Activated T-cell treated with anti-CD3 and anti-CD28 coated beads for 1 hour (primary cell): Measurements from ENCODE around the gene ZNF264.
A peak's percentile ranks its signal among the peaks of the same experiment; 100 is the strongest.
"Not testable (repeated sequence)": the region's sequence is repeated elsewhere in the genome, so short reads cannot be mapped to it uniquely, and the experiment has no call there.

ENCODE experiments used
- DNase-seq: peaks from one replicate; pipeline ENCODE4 v3.0.0-alpha.2; 2020; ENCODE audit warnings: low read depth

The ZNF264 gene

DNA sequence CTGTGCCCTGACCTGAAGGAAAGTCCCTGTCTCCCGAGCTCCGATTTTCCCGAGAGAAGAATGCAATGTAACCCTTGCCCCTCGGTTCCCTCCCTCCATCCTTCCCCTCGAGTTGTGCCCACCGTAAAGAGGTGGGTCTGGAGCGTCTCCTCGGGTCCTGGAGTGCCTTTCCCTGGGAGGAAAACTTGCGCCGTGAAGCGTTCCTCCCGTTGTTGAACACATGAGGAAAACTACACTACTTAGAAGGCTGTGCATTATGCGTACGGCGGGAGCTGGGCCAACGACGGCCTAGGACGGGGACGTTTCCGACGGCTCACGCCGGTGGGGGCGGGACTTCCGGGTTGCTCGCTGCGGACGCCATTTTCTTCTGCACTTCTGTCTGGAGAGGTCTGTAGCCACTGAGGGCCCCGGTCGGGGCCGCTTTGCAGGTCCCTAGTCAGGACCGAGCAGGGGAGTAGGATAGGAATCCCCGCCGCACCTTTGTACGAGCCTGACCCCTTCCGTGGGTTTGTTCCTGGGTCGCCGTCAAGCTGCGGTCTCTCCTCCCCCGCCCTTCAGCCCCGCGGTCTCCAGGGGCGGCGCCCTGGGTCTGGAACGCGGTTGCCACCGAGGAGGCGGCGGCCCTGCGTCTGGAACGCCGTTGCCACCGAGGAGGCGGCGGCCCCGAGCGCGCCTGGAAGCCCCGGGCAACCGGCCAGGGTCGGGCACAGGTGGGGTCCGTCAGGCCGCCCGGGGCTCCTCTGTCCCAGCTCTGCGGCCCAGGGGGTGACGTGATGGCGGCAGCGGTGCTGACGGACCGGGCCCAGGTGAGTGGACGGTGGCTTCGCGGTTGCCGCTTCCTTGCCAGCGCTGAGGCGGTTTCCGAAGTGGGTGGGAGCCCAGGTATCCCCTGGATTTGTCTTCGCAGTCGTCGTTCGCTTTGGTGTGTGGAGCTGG, at the start of gene ZNF264:
Gene ZNF264, plus strand, starts transcription at position 360 of the 936 bp plus-strand sequence. Its CDS starts 414 bp downstream, at position 774.
- DNase-seq = peak; percentile 78

GRCh38 chr19:57141699-57142098, 49.6 kb upstream of the ZNF264 start:
- no peak for DNase-seq

GRCh38 chr19:57152921-57153320, 38.4 kb upstream of the ZNF264 start:
- no peak for DNase-seq

GRCh38 chr19:57161985-57162539, 29.2 kb upstream of the ZNF264 start:
- DNase-seq = no peak

DNA sequence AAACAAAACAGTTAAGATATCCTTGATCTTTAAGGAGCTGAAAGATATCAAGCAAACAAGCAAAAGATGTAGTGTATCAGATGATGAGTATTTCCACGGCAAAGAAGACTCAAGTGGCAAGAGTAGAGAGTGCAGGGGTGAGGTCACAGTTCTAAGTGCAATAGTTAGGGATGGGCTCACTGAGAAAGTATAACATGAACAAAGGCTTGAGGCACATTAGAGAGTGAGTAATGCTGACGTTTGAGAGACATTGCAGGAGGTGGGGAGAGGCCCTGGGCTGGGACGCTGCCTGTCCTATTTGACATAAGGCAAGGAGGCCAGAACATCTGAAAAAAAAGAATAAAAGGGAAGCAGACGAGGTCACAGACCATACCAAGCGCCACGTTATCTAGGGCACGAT, 25.5 kb upstream of the ZNF264 start:
- DNase-seq = no peak

DNA sequence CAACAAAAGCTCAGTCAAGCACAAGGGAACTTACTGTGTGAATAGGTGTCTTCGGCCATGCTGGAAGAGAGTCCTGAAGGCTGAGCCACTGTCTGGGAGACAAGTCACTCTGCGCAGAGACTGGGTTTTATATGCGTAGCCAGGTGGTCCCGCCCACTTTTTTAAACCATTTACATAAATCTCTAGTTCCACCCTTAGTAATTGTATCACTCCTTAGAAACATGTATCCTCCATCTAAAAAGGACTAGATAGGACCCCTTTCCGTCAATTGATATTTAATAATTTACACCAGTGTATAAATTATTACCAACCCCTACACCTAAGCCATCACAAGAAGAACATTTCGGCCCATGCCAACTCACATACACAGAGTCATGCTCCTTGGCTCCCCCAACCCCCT, 23.9 kb upstream of the ZNF264 start, which contains the start of gene DUXA:
Gene DUXA, minus strand, starts transcription at position 101 of the 400 bp plus-strand sequence. Its CDS starts 42 bp downstream, at position 59.
- no peak for DNase-seq

DNA sequence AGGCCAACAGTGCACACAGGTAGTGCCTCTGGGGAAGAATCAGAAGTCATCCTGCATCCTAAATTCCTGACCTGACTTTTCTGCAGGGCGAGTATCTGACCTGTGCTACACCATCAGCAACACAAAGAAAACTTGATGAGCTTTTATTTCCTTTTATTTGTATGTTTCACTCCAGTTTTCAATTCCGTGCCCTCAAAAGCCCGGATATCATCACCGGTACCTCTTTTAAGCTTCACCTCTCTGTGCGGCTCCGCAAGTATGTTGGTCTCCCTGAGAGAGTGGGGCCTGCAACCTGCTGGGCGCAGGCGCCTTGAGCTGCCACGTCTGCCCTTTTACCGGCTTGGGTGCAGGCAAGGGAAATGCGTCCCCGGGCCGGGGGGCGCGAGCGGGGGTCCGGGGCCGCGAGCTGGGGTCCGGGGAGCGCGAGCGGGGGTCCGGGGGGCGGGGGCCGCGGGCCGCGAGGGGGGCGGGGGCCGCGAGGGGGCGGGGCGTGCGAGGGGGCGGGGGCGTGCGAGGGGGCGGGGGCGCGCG, 19.7 kb upstream of the ZNF264 start:
- DNase-seq = no peak

- no peak for DNase-seq
These were observed 999 bp upstream of the ZNF264 start for GRCh38 chr19:57190301-57190700.

GRCh38 chr19:57192077-57192420, 749 bp downstream of the ZNF264 start:
- no peak for DNase-seq

DNA sequence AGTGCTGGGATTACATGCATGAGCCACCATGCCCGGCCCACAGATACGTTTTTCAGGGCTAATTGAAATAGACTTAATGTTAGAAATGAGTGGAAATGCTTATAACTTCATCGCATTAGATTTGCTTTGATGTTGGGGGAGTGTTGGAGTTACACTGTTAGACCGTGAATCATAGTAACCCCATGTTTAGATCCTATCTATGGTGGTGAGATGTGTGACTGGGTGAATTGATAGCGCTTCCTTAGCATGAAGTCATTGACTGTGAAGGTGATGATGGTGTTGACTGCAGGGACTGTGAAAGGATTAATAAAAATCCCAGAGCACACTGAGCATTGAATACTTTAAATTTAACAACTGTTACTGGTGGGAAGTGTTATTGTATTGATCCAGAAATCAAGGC, 1.7 kb downstream of the ZNF264 start:
- no peak for DNase-seq

DNA sequence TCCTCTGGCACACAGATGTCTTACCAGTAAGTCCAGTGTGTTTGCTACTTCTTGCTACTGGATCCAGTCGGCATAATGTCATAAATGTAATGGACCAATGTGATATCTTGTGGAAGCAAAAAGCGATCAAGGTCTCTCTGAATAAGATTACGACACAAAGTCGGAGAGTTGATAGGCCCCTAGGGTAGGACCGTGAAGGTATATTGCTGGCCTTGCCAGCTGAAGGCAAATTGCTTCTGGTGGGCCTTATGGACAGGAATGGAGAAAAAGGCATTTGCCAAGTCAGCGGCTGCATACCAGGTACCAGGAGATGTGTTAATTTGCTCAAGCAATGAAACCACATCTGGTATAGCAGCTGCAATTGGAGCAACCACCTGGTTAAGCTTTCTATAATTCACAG, 6.6 kb downstream of the ZNF264 start:
- DNase-seq = not testable (repeated sequence)

- DNase-seq = no peak
These were observed 10.9 kb downstream of the ZNF264 start for GRCh38 chr19:57202160-57202559.

DNA sequence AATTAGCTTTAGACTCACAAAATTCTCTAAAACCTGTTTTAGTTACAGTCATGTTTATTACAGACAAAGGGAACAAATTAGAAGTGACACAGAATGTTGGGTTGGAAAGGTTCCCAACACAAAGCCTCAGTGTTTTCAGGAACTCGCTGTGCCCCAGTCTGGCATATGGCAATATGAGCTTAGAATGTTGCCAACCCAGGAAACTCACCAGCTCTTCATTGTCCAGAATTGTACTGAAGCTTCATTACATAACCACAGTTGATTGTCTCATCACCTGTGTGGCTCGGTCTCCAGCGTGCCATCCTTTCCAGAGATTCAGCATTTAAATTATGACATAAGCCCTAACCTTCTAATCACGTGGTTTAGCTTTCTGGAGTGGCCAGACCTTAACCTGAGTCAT, 19.1 kb downstream of the ZNF264 start:
- no peak for DNase-seq

GRCh38 chr19:57212109-57212508, 20.8 kb downstream of the ZNF264 start:
- no peak for DNase-seq

DNA sequence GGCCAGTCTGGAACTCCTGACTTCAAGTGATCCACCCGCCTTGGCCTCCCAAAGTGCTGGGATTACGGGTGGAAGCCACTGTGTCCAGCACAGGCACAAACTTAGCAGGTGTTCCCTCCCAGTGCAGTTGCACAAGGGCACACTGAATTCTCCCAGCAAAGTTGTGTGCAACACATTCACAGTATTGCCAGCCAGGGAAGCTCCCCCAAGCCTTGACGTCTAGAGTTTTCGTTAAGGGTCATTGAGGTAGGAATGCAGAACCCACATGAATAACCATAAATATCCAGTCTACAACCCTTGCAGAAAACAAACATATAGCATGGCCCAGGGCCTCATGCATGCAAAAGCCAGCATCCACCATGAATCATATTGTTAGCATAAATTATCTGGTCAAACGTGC, 36.2 kb downstream of the ZNF264 start:
- DNase-seq = no peak

- DNase-seq = no peak
These were observed 40.4 kb downstream of the ZNF264 start for GRCh38 chr19:57231686-57232085.

DNA sequence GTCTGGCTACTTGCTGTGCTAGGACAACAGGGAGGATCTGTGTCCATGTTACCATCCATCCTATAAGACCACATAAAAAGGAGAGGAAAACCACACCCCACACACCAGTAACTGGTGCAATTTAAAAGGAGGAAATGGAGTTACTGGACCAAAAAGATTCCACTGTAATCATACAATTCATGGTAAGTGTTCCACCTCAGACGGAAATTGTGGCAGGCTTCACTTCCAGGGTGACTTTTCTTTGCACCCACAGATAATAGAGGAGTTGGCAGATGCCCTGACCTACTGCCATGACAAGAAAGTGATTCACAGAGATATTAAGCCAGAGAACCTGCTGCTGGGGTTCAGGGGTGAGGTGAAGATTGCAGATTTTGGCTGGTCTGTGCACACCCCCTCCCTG, 41.9 kb downstream of the ZNF264 start:
- no peak for DNase-seq

GRCh38 chr19:57239982-57240310, 48.6 kb downstream of the ZNF264 start:
- no peak for DNase-seq

- peak; percentile 93 for DNase-seq
These were observed 49.2 kb downstream of the ZNF264 start, which contains the start of gene ZNF805 for GRCh38 chr19:57240311-57241090. TSS of gene ZNF805 (plus strand) at chr19:57240632. CDS start at chr19:57240892, 260 bp downstream.

- no peak for DNase-seq
These were observed 49.9 kb downstream of the ZNF264 start for GRCh38 chr19:57241176-57241575.

DNA sequence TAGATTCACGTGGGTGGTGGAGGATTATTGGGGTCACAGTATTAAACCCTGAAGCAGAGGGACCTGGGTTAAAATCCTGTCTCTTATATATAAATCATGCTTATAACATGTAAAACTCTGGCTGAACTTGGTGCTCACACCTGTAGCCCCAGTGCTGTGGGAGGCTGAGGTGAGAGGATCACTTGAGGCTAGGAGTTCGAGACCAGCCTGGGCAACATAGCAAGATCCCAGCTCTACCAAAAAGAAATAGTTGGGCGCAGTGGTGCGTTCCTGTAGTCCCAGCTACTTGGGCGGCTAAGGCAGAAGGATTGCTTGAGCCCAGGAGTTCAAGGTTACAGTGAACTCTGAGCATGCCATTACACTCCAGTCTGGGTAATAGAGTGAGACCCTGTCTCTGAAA, 51.5 kb downstream of the ZNF264 start:
- DNase-seq = no peak

DNA sequence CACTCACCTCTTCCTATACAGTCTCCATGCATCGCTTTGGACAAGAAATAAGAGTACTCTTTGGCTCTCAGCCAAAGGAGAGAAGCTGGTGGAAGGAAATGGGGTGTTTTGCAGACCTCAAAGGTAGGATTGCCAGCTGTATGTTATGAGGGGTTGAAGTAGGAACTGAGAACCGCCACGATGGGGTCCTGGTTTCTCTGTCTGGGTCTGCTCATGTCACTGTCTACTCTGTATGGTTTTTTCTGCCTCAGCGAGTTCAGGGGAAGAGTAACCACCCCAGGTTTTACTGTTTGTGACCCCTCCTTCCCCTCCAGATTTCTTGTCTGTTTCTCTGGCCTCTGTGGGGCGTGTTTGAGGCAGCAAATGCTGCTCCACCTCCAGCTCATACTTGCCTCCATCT, 53.2 kb downstream of the ZNF264 start:
- DNase-seq = no peak

GRCh38 chr19:57245066-57245465, 53.8 kb downstream of the ZNF264 start:
- DNase-seq = no peak
